HepG2 (cell line): Measurements from ENCODE around the gene NT5DC2. TPM values are rescaled to one million over a fixed set of nuclear protein-coding genes. Genes with fewer than 3 reads are reported as not detected.

Source experiments
- ATAC-seq: fragments of 200-7000 bp; cut with Tn5 transposase; 3 replicates; pipeline ENCODE4 v1.9.1; 2020; ENCODE audit warnings: mild to moderate bottlenecking, moderate library complexity
- BruUV-seq: library from RNA; stranded (reverse); fragments of 400-500 nt; replicated peaks from 2 replicates; lab custom pipeline; 2021; lab: Mats Ljungman, UMichigan
- CTCF ChIA-PET: fragments of 300-600 bp; formaldehyde crosslinking; extraction: SDS; loops from one replicate; lab custom pipeline; 2021; ENCODE audit warnings: low total read pairs, inconsistent platforms, low intra/inter-chr PET ratio; lab: Yijun Ruan, JAX
- POLR2A ChIA-PET: fragments of 350-600 bp; sonication (Branson Sonifier 250); formaldehyde crosslinking; loops from one replicate; lab custom pipeline; 2020; ENCODE audit warnings: antibody characterized with exemption, inconsistent platforms; lab: Yijun Ruan, JAX
- DNase-seq: peaks from one replicate; pipeline ENCODE4 v3.0.0-alpha.2; 2015; ENCODE audit warnings: low spot score
- FAIRE-seq: peaks from 3 replicates; lab custom pipeline; 2011; peaks lifted over from hg19 to GRCh38; lab: Jason Lieb, UNC
- H2AFZ ChIP-seq: one replicate; pipeline ENCODE4 v1.6.1; 2011; ENCODE audit warnings: low read length, inconsistent platforms
- H3K27ac ChIP-seq: fragments of 300-600 bp; 3 replicates; pipeline ENCODE4 v1.8.0; 2011; ENCODE audit warnings: mixed run types, mild to moderate bottlenecking, mixed read lengths, low read length, inconsistent platforms; ENCODE audit not compliant: insufficient read depth; ENCODE audit errors: extremely low read length
- H3K27me3 ChIP-seq, 2 experiments: fragments of 200-600 bp in 1 of 2; 2 replicates in 1 of 2; 3 replicates in 1 of 2; pipeline versions ENCODE4 v1.6.0 to v1.8.0; 2011; ENCODE audit warnings: low read length in 2 of 2, mild to moderate bottlenecking in 2 of 2, moderate library complexity in 2 of 2, inconsistent platforms in 1 of 2; ENCODE audit not compliant: insufficient read depth in 2 of 2, control insufficient read depth in 1 of 2
- H3K36me3 ChIP-seq, 2 experiments: fragments of 200-600 bp in 1 of 2; replicated peaks in 1 of 2; 2 replicates in 1 of 2; 3 replicates in 1 of 2; pipeline versions ENCODE4 v1.5.1 to v1.8.0; 2011; ENCODE audit warnings: low read length in 2 of 2, inconsistent platforms in 1 of 2; ENCODE audit not compliant: insufficient read depth in 2 of 2, control insufficient read depth in 1 of 2
- H3K4me1 ChIP-seq: 2 replicates; pipeline ENCODE4 v1.5.1; 2012; ENCODE audit warnings: low read length, inconsistent platforms; ENCODE audit not compliant: insufficient read depth
- H3K4me2 ChIP-seq: 2 replicates; pipeline ENCODE4 v1.6.0; 2011; ENCODE audit warnings: low read depth, low read length, inconsistent platforms
- H3K4me3 ChIP-seq, 3 experiments: fragments of 200-600 bp in 1 of 3; sonication (generic), shearing (Covaris generic) in 1 of 3; replicated peaks in 1 of 3; 2 replicates each; pipeline ENCODE4 v1.5.1; 2011 to 2016; ENCODE audit warnings: low read length in 3 of 3, inconsistent platforms in 2 of 3, low read depth in 2 of 3, mild to moderate bottlenecking in 2 of 3, control low read depth in 1 of 3, mixed read lengths in 1 of 3; ENCODE audit not compliant: insufficient read depth in 1 of 3
- H3K79me2 ChIP-seq: one replicate; pipeline ENCODE4 v1.6.1; 2011; ENCODE audit warnings: low read length, inconsistent platforms; ENCODE audit not compliant: insufficient read depth
- H3K9ac ChIP-seq: 2 replicates; pipeline ENCODE4 v1.6.0; 2011; ENCODE audit warnings: mild to moderate bottlenecking, low read depth, low read length, inconsistent platforms; ENCODE audit not compliant: insufficient read depth
- H3K9me3 ChIP-seq: 2 replicates; pipeline ENCODE4 v1.5.1; 2012; ENCODE audit warnings: mild to moderate bottlenecking, low read length
- H4K20me1 ChIP-seq: 2 replicates; pipeline ENCODE4 v1.6.0; 2011; ENCODE audit warnings: inconsistent platforms, mild to moderate bottlenecking, low read length, moderate library complexity; ENCODE audit not compliant: insufficient read depth
- EED ChIP-seq: sonication (generic); formaldehyde crosslinking; IDR thresholded peaks from 2 replicates; pipeline ENCODE4 v1.5.0; 2020; ENCODE audit warnings: mild to moderate bottlenecking, missing genetic modification reagents
- ELF4 ChIP-seq: sonication (generic); formaldehyde crosslinking; IDR thresholded peaks from 2 replicates; pipeline ENCODE4 v1.5.0; 2020; ENCODE audit warnings: missing genetic modification reagents, mild to moderate bottlenecking, moderate library complexity, borderline replicate concordance
- KLF12 ChIP-seq: sonication (generic); formaldehyde crosslinking; IDR thresholded peaks from 2 replicates; pipeline ENCODE4 v1.4.0; 2020; ENCODE audit warnings: missing genetic modification reagents, borderline replicate concordance
- NFIB ChIP-seq: sonication (generic); formaldehyde crosslinking; IDR thresholded peaks from 2 replicates; pipeline ENCODE4 v1.9.0; 2021; ENCODE audit warnings: missing genetic modification reagents, mild to moderate bottlenecking, borderline replicate concordance
- NRL ChIP-seq: sonication (generic); formaldehyde crosslinking; IDR thresholded peaks from 2 replicates; pipeline ENCODE4 v1.5.0; 2020; ENCODE audit warnings: missing genetic modification reagents, mild to moderate bottlenecking, moderate library complexity, borderline replicate concordance
- PAX8 ChIP-seq: sonication (generic); formaldehyde crosslinking; IDR thresholded peaks from 2 replicates; pipeline ENCODE4 v1.8.0; 2022; ENCODE audit warnings: mild to moderate bottlenecking, missing genetic modification reagents, borderline replicate concordance
- ZKSCAN5 ChIP-seq: sonication (generic); formaldehyde crosslinking; IDR thresholded peaks from 2 replicates; pipeline ENCODE4 v1.5.1; 2020; ENCODE audit warnings: mild to moderate bottlenecking, missing genetic modification reagents
- ZNF572 ChIP-seq: sonication (generic); formaldehyde crosslinking; IDR thresholded peaks from 2 replicates; pipeline ENCODE4 v1.5.1; 2020; ENCODE audit warnings: mild to moderate bottlenecking, missing genetic modification reagents
- ZNF598 ChIP-seq: sonication (generic); formaldehyde crosslinking; IDR thresholded peaks from 2 replicates; pipeline ENCODE4 v1.5.1; 2020; ENCODE audit warnings: mild to moderate bottlenecking, missing genetic modification reagents, borderline replicate concordance
- WGBS: methylation state at CpG from one replicate; pipeline ENCODE4 v1.1.6; 2017; ENCODE audit warnings: low lambda C conversion rate; 5-methylcytosine and 5-hydroxymethylcytosine counted together
- in situ Hi-C: cut with HindIII; loops from 2 replicates; pipeline ENCODE4 v1.10.0; 2017; ENCODE audit warnings: low pct_unique_long_range_greater_than_20kb; ENCODE audit not compliant: extremely low pct_ligation_motif_present
- intact Hi-C: fragments of 100-400 bp; cut with micrococcal nuclease; formaldehyde crosslinking; loops from one replicate; pipeline ENCODE4 v1.10.0; 2022; ENCODE audit not compliant: unreplicated experiment
- polyA plus RNA-seq, 8 experiments: library from polyadenylated mRNA; depleted of rRNA in 3 of 8; stranded (reverse) in 7 of 8; unstranded in 1 of 8; fragments of >200 nt; fragmentation: Illumina TruSeq in 4 of 8; extraction: Trizol in 4 of 8; gene quantifications; 2 replicates each; pipeline versions ENCODE4 v1.2.1 to v1.2.3, GENCODE V29; 2011 to 2016; ENCODE audit warnings: low read depth in 4 of 8, missing spikeins in 1 of 8, mixed read lengths in 1 of 8; ENCODE audit not compliant: insufficient read depth in 1 of 8
- total RNA-seq, 5 experiments: library from RNA; depleted of rRNA; stranded (reverse); fragments of >200 nt; fragmentation: Illumina TruSeq; extraction: Trizol; gene quantifications; 2 replicates each; pipeline ENCODE4 v1.2.3, GENCODE V29; 2016; ENCODE audit warnings: low read depth in 1 of 5
- TF ChIP-seq, protein P1 (sequence below): sonication (generic); formaldehyde crosslinking; IDR thresholded peaks from 2 replicates; pipeline ENCODE4 v1.4.0; 2020; ENCODE audit warnings: missing genetic modification reagents
- TF ChIP-seq, protein P2 (sequence below): IDR thresholded peaks from 2 replicates; pipeline ENCODE4 v1.6.1; 2016; ENCODE audit warnings: mild to moderate bottlenecking

Gene NT5DC2
- total and polyA plus RNA-seq, 2 of the 13 experiments (the other 11 are each of a cell fraction or from before 2014, with no cell fraction given), result 131 to 240 TPM

DNA sequence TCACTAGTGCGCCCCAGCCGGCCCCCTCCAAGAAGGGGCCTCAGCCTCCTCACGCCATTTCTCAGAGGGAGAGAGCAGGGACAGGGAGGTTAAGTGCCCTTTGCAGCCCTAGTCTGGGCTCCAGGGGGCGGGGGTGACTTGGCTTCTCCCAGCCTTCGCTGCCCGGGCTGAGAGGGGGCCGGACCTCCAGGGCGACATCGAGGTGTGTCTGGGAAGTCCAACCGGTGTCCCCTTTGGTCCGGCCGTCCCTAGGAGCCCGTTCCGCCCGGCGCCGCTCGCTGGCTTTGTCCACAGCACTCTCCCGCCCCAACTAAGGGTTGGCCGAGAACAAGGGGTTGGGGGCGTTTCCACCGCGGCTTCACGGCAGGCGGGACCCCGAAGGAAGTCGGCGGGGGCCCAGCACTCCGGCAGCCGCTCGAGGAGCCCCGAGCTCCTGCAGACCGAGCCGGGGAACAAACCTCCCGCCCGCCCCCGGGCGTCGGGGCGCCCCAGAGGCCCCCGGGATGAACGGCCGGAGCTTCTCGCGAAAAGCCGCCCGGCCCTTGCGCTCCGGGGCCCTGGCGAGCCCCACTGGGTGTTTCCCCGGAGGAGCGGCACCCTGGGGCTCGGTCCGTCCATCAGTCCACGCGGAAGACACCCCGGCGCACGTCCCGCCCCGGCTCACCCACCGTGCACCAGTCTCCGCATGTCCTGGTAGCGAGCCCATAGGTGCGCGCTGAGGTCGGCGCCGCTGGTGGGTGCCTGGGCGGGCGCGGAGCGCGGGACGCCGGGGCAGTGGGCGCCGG, 627 bp downstream of the NT5DC2 start:
- Histone ChIP-seq H3K9ac (peak overlapping the region; percentile 85), H3K4me1 (peaks cover 55% of the 10 kb centered on the region), H3K27ac (peak overlapping the region; percentile 66), H3K36me3 (peaks cover 9 to 13% of the 10 kb centered on the region in 2 experiments; a peak in 4 of 5 replicates), H3K4me2 (peak overlapping the region; percentile 90), H4K20me1 (peaks cover 9% of the 10 kb centered on the region), H2AFZ (no peak overlapping the region), H3K4me3 (peak overlapping the region; percentile 65 to 89 (median 87)), H3K9me3 (no peaks in the 10 kb centered on the region), H3K79me2 (peaks cover 57% of the 10 kb centered on the region), H3K27me3 (no peaks in the 10 kb centered on the region; a peak in 1 of 5 replicates)
- in situ Hi-C loops (no loop called here), intact Hi-C loops (loop anchor here (5.0 kb wide), 1 partner anchor 61 kb away; no protein-coding TSS in a partner anchor)
- BruUV-seq, result no TSS peak
- POLR2A ChIA-PET, result interaction anchor here (1.0 to 1.5 kb wide), 4 partner anchors 10 to 37 kb away, joined by 3 to 5 read pairs (median 4); partner anchors contain the start of gene STAB1
- DNase-seq (no peak), FAIRE-seq (no peak), ATAC-seq (no peak)
- WGBS, result 0% methylated on average over 3 of the region's 78 CpGs
- CTCF ChIA-PET, result no interaction called here
- TF ChIP-seq PAX8 (CRISPR knock-in tag) (no peak), EED (CRISPR knock-in tag) (peak; percentile 76; the same call in 1 of the 2 replicates), ELF4 (CRISPR knock-in tag) (no peak), ZNF598 (CRISPR knock-in tag) (peak; percentile 45; the same call in 1 of the 2 replicates), ZKSCAN5 (CRISPR knock-in tag) (no peak), NFIB (no peak), KLF12 (CRISPR knock-in tag) (0 out of 2 replicates have a peak, but pooled peaks have one; percentile 9), NRL (CRISPR knock-in tag) (0 out of 2 replicates have a peak, but pooled peaks have one; percentile 16), ZNF572 (CRISPR knock-in tag) (0 out of 2 replicates have a peak, but pooled peaks have one; percentile 81)
- TF ChIP-seq, protein P1, sequence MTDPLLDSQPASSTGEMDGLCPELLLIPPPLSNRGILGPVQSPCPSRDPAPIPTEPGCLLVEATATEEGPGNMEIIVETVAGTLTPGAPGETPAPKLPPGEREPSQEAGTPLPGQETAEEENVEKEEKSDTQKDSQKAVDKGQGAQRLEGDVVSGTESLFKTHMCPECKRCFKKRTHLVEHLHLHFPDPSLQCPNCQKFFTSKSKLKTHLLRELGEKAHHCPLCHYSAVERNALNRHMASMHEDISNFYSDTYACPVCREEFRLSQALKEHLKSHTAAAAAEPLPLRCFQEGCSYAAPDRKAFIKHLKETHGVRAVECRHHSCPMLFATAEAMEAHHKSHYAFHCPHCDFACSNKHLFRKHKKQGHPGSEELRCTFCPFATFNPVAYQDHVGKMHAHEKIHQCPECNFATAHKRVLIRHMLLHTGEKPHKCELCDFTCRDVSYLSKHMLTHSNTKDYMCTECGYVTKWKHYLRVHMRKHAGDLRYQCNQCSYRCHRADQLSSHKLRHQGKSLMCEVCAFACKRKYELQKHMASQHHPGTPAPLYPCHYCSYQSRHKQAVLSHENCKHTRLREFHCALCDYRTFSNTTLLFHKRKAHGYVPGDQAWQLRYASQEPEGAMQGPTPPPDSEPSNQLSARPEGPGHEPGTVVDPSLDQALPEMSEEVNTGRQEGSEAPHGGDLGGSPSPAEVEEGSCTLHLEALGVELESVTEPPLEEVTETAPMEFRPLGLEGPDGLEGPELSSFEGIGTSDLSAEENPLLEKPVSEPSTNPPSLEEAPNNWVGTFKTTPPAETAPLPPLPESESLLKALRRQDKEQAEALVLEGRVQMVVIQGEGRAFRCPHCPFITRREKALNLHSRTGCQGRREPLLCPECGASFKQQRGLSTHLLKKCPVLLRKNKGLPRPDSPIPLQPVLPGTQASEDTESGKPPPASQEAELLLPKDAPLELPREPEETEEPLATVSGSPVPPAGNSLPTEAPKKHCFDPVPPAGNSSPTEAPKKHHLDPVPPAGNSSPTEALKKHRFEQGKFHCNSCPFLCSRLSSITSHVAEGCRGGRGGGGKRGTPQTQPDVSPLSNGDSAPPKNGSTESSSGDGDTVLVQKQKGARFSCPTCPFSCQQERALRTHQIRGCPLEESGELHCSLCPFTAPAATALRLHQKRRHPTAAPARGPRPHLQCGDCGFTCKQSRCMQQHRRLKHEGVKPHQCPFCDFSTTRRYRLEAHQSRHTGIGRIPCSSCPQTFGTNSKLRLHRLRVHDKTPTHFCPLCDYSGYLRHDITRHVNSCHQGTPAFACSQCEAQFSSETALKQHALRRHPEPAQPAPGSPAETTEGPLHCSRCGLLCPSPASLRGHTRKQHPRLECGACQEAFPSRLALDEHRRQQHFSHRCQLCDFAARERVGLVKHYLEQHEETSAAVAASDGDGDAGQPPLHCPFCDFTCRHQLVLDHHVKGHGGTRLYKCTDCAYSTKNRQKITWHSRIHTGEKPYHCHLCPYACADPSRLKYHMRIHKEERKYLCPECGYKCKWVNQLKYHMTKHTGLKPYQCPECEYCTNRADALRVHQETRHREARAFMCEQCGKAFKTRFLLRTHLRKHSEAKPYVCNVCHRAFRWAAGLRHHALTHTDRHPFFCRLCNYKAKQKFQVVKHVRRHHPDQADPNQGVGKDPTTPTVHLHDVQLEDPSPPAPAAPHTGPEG (CRISPR knock-in tag), result no peak
- TF ChIP-seq, protein P2, sequence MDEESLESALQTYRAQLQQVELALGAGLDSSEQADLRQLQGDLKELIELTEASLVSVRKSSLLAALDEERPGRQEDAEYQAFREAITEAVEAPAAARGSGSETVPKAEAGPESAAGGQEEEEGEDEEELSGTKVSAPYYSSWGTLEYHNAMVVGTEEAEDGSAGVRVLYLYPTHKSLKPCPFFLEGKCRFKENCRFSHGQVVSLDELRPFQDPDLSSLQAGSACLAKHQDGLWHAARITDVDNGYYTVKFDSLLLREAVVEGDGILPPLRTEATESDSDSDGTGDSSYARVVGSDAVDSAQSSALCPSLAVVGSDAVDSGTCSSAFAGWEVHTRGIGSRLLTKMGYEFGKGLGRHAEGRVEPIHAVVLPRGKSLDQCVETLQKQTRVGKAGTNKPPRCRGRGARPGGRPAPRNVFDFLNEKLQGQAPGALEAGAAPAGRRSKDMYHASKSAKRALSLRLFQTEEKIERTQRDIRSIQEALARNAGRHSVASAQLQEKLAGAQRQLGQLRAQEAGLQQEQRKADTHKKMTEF (CRISPR knock-in tag), result peak; percentile 47; the same call in 1 of the 2 replicates
